CD14-positive monocyte (primary cell): ENCODE measurements around the gene PRKAR1B. TPM values are rescaled to one million over a fixed set of nuclear protein-coding genes. Genes with fewer than 3 reads are reported as not detected.

Experiments used
- DNase-seq, 3 donors: peaks; one replicate each; pipeline ENCODE4 v3.0.0-alpha.2; 2011 to 2022
- H2AFZ ChIP-seq: 2 replicates; pipeline ENCODE4 v1.6.0; 2012; ENCODE audit warnings: mild to moderate bottlenecking, low read depth, low read length, inconsistent platforms; ENCODE audit not compliant: insufficient read depth, poor library complexity, severe bottlenecking
- H3K27ac ChIP-seq, 2 donors: 1 replicate in 1 of 2; 2 replicates in 1 of 2; pipeline ENCODE4 v1.5.1; 2012 to 2013; ENCODE audit warnings: low read length in 2 of 2, control low read depth in 1 of 2, inconsistent platforms in 1 of 2, low read depth in 1 of 2, mild to moderate bottlenecking in 1 of 2
- H3K27me3 ChIP-seq, 2 donors: one replicate each; pipeline versions ENCODE4 v1.6.0 to v1.6.1; 2011 to 2013; ENCODE audit warnings: low read length in 2 of 2; ENCODE audit not compliant: control insufficient read depth in 2 of 2, insufficient read depth in 2 of 2
- H3K36me3 ChIP-seq, 2 donors: replicated peaks in 1 of 2; 1 replicate in 1 of 2; 2 replicates in 1 of 2; pipeline versions ENCODE4 v1.5.1 to v1.6.1; 2012 to 2013; ENCODE audit warnings: low read length in 2 of 2, control low read depth in 1 of 2, inconsistent platforms in 1 of 2, mild to moderate bottlenecking in 1 of 2; ENCODE audit not compliant: insufficient read depth in 2 of 2, control insufficient read depth in 1 of 2
- H3K4me1 ChIP-seq, 2 donors: 1 replicate in 1 of 2; 2 replicates in 1 of 2; pipeline versions ENCODE4 v1.5.1 to v1.6.1; 2012 to 2013; ENCODE audit warnings: low read length in 2 of 2, control low read depth in 1 of 2, inconsistent platforms in 1 of 2, mild to moderate bottlenecking in 1 of 2, moderate library complexity in 1 of 2; ENCODE audit not compliant: insufficient read depth in 2 of 2, control insufficient read depth in 1 of 2
- H3K4me2 ChIP-seq: replicated peaks from 2 replicates; pipeline ENCODE3; 2012; ENCODE audit warnings: low read length, moderate library complexity, mild to moderate bottlenecking; ENCODE audit not compliant: poor library complexity, severe bottlenecking; ENCODE audit errors: extremely low read depth
- H3K4me3 ChIP-seq, 3 experiments: fragments of 200-600 bp in 1 of 3; sonication (generic) in 1 of 3; replicated peaks in 1 of 3; 1 replicate in 2 of 3; 2 replicates in 1 of 3; pipeline ENCODE4 v1.5.1; 2011 to 2013; ENCODE audit warnings: low read length in 3 of 3, mild to moderate bottlenecking in 3 of 3, control low read depth in 2 of 3, low read depth in 2 of 3, inconsistent platforms in 1 of 3, moderate library complexity in 1 of 3
- H3K79me2 ChIP-seq: 2 replicates; pipeline ENCODE4 v1.6.0; 2012; ENCODE audit warnings: mild to moderate bottlenecking, control low read depth, inconsistent platforms, low read length, moderate library complexity; ENCODE audit not compliant: insufficient read depth
- H3K9ac ChIP-seq: 2 replicates; pipeline ENCODE4 v1.6.0; 2017; ENCODE audit warnings: low read length, mild to moderate bottlenecking; ENCODE audit not compliant: insufficient read depth, poor library complexity, severe bottlenecking
- H3K9me3 ChIP-seq, 2 donors: replicated peaks in 1 of 2; 1 replicate in 1 of 2; 2 replicates in 1 of 2; pipeline versions ENCODE4 v1.5.1 to v1.6.1; 2012 to 2013; ENCODE audit warnings: low read length in 2 of 2, control low read depth in 1 of 2; ENCODE audit not compliant: control insufficient read depth in 1 of 2, insufficient read depth in 1 of 2
- H4K20me1 ChIP-seq: 2 replicates; pipeline ENCODE4 v1.6.0; 2012; ENCODE audit warnings: mild to moderate bottlenecking, low read length, control low read depth, moderate library complexity; ENCODE audit not compliant: insufficient read depth
- H3K27ac Mint-ChIP-seq, 7 donors: one replicate each; pipeline ENCODE4 v1.8.0; 2020; ENCODE audit warnings: mild to moderate bottlenecking in 7 of 7, mixed read lengths in 7 of 7, moderate library complexity in 6 of 7, inconsistent platforms in 2 of 7
- H3K27me3 Mint-ChIP-seq, 3 donors: one replicate each; pipeline ENCODE4 v1.8.0; 2021 to 2022; ENCODE audit warnings: low read depth in 3 of 3, mild to moderate bottlenecking in 3 of 3, mixed read lengths in 3 of 3, moderate library complexity in 3 of 3, inconsistent platforms in 1 of 3
- H3K36me3 Mint-ChIP-seq, 2 donors: one replicate each; pipeline ENCODE4 v1.8.0; 2020; ENCODE audit warnings: mixed read lengths in 2 of 2, inconsistent platforms in 1 of 2, mild to moderate bottlenecking in 1 of 2
- H3K4me1 Mint-ChIP-seq: one replicate; pipeline ENCODE4 v1.8.0; 2020; ENCODE audit warnings: mild to moderate bottlenecking, mixed read lengths
- H3K4me3 Mint-ChIP-seq, 2 donors: one replicate each; pipeline ENCODE4 v1.8.0; 2020; ENCODE audit warnings: mild to moderate bottlenecking in 2 of 2, mixed read lengths in 2 of 2, moderate library complexity in 1 of 2
- H3K9me3 Mint-ChIP-seq, 7 donors: one replicate each; pipeline ENCODE4 v1.8.0; 2020 to 2022; ENCODE audit warnings: mixed read lengths in 7 of 7, mild to moderate bottlenecking in 6 of 7, moderate library complexity in 6 of 7, inconsistent platforms in 2 of 7
- WGBS: methylation state at CpG from one replicate; pipeline ENCODE4 v1.1.5; 2013; ENCODE audit warnings: missing lambda C conversion rate; ENCODE audit not compliant: insufficient coverage; 5-methylcytosine and 5-hydroxymethylcytosine counted together
- intact Hi-C, 2 donors: fragments of 100-400 bp; cut with micrococcal nuclease; formaldehyde crosslinking; loops; one replicate each; pipeline versions ENCODE4 v1.15.0 to v1.15.1; 2023
- polyA plus RNA-seq, 3 donors: library from polyadenylated mRNA; depleted of rRNA in 1 of 3; unstranded in 2 of 3; stranded (reverse) in 1 of 3; fragments of 300-500 nt in 2 of 3; fragments of >200 nt in 1 of 3; fragmentation: Illumina TruSeq in 2 of 3; gene quantifications; 1 replicate in 2 of 3; 2 replicates in 1 of 3; pipeline ENCODE4 v1.2.3, GENCODE V29; 2012 to 2021
- TF ChIP-seq, protein P1 (sequence below): fragments of 200-600 bp; IDR thresholded peaks from one replicate; pipeline ENCODE4 v1.8.0; 2022; ENCODE audit warnings: antibody characterized with exemption, mild to moderate bottlenecking

Gene PRKAR1B
- polyA plus RNA-seq, 3 donors, result 0.94 to 2.1 (median 1.1) TPM

GRCh38 chr7:664402-664775 lies 62.7 kb downstream of the PRKAR1B start:
- Mint-ChIP-seq H3K27ac (no peak overlapping the region), H3K27me3 (peaks cover 0 to 7% (median 0%) of the 10 kb centered on the region in 3 donors), H3K36me3 (no peaks in the 10 kb centered on the region), H3K4me3 (no peak overlapping the region), H3K4me1 (no peaks in the 10 kb centered on the region), H3K9me3 (peaks cover 0 to 8% (median 8%) of the 10 kb centered on the region in 7 donors)
- Histone ChIP-seq H4K20me1 (no peaks in the 10 kb centered on the region), H3K9ac (no peak overlapping the region), H2AFZ (no peak overlapping the region), H3K4me2 (no peak overlapping the region), H3K36me3 (no peaks in the 10 kb centered on the region), H3K4me3 (no peak overlapping the region), H3K79me2 (no peaks in the 10 kb centered on the region), H3K27ac (no peak overlapping the region), H3K27me3 (no peaks in the 10 kb centered on the region), H3K9me3 (no peaks in the 10 kb centered on the region), H3K4me1 (no peaks in the 10 kb centered on the region)
- DNase-seq, result no peak
- intact Hi-C loops, result no loop called here
- 90% methylated on average over 7 of the region's 7 CpGs for WGBS
- TF ChIP-seq, protein P1, sequence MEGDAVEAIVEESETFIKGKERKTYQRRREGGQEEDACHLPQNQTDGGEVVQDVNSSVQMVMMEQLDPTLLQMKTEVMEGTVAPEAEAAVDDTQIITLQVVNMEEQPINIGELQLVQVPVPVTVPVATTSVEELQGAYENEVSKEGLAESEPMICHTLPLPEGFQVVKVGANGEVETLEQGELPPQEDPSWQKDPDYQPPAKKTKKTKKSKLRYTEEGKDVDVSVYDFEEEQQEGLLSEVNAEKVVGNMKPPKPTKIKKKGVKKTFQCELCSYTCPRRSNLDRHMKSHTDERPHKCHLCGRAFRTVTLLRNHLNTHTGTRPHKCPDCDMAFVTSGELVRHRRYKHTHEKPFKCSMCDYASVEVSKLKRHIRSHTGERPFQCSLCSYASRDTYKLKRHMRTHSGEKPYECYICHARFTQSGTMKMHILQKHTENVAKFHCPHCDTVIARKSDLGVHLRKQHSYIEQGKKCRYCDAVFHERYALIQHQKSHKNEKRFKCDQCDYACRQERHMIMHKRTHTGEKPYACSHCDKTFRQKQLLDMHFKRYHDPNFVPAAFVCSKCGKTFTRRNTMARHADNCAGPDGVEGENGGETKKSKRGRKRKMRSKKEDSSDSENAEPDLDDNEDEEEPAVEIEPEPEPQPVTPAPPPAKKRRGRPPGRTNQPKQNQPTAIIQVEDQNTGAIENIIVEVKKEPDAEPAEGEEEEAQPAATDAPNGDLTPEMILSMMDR, result no peak

GRCh38 chr7:662576-662975 lies 64.5 kb downstream of the PRKAR1B start:
- no peaks in the 10 kb centered on the region for H3K4me1 Mint-ChIP-seq
- no peak overlapping the region for H3K4me3 Mint-ChIP-seq
- no peak overlapping the region for H3K4me2 ChIP-seq
- DNase-seq, result no peak
- H2AFZ ChIP-seq, result no peak overlapping the region
- TF ChIP-seq, protein P1, result no peak
- H3K36me3 ChIP-seq, result no peaks in the 10 kb centered on the region
- peaks cover 0 to 5% of the 10 kb centered on the region in 2 donors for H3K9me3 ChIP-seq
- H3K79me2 ChIP-seq, result no peaks in the 10 kb centered on the region
- no peaks in the 10 kb centered on the region for H3K36me3 Mint-ChIP-seq
- H3K9me3 Mint-ChIP-seq, result peaks cover 2 to 10% (median 5%) of the 10 kb centered on the region in 7 donors
- H3K4me1 ChIP-seq, result no peaks in the 10 kb centered on the region
- H3K27ac Mint-ChIP-seq, result peak overlapping the region in 1 of 7 donors; percentile 7
- H3K4me3 ChIP-seq, result no peak overlapping the region
- H4K20me1 ChIP-seq, result no peaks in the 10 kb centered on the region
- H3K27me3 Mint-ChIP-seq, result no peaks in the 10 kb centered on the region
- intact Hi-C loops, result no loop called here
- 100% methylated on average over 3 of the region's 4 CpGs for WGBS
- no peaks in the 10 kb centered on the region for H3K27me3 ChIP-seq
- H3K27ac ChIP-seq, result no peak overlapping the region
- H3K9ac ChIP-seq, result no peak overlapping the region
